UCSD-AML1 (cell line): ENCODE data around the gene OR51V1.

Experiments
- DNase-seq: peaks from one replicate; lab custom pipeline; 2025; ENCODE audit not compliant: unreplicated experiment; lab: John Stamatoyannopoulos, UW

OR51V1 gene

GRCh38 chr11:5231111-5231510, 30.6 kb upstream of the OR51V1 start:
- DNase-seq: no peak

DNA sequence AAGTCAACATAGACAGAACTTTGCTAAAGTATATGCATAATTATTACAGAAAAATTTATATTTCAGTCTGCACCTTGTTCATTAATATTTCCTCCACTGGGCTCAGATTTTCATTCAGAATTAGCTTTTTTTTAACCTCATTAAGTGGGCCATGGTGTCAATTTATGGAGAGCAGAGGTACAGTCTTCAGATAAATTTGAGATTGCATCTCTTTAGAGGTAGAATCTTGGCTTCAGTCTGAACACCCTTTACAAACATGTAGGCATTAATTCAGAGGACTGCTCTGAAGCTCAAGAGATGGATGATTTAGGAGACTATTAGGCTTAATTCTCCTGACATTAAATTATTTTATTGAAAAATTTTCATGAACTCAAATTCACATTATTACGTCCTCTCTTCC, 29.8 kb upstream of the OR51V1 start:
- no peak for DNase-seq

DNA sequence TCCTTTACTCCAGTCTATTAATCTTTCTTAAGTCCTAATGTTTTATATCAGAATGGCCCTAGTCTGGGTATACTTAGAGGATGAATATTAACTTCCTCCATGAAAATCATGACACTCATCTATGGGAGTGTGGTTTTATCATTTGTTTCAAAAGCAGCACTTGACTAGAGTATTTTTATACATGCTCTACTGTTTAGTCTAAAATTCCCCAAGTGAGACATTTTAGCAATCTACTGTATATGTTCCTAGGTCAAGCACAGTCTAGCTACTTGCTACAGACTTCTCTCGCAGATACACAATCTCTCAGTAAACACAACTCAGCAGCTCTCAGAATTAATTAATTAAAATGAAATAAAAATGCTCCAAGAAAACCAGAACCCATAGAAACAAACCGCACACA, 29.3 kb upstream of the OR51V1 start:
- no peak for DNase-seq

GRCh38 chr11:5229356-5229755, 28.9 kb upstream of the OR51V1 start:
- no peak for DNase-seq

- DNase-seq: no peak
Measured at GRCh38 chr11:5228124-5228523, 27.6 kb upstream of the OR51V1 start.

DNA sequence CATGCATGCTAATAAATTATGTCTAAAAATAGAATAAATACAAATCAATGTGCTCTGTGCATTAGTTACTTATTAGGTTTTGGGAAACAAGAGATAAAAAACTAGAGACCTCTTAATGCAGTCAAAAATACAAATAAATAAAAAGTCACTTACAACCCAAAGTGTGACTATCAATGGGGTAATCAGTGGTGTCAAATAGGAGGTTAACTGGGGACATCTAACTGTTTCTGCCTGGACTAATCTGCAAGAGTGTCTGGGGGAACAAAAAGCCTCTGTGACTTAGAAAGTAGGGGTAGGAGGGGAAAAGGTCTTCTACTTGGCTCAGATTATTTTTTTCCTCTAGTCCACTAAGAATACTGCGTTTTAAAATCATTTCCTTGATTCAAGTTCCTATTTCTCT, 27.2 kb upstream of the OR51V1 start:
- no peak for DNase-seq

DNA sequence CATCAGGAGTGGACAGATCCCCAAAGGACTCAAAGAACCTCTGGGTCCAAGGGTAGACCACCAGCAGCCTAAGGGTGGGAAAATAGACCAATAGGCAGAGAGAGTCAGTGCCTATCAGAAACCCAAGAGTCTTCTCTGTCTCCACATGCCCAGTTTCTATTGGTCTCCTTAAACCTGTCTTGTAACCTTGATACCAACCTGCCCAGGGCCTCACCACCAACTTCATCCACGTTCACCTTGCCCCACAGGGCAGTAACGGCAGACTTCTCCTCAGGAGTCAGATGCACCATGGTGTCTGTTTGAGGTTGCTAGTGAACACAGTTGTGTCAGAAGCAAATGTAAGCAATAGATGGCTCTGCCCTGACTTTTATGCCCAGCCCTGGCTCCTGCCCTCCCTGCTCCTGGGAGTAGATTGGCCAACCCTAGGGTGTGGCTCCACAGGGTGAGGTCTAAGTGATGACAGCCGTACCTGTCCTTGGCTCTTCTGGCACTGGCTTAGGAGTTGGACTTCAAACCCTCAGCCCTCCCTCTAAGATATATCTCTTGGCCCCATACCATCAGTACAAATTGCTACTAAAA, 26.3 kb upstream of the OR51V1 start, which contains the start of gene HBB:
Gene HBB, minus strand, starts transcription at position 340 of the 579 bp plus-strand sequence. Its CDS starts 50 bp downstream, at position 290.
- no peak for DNase-seq

- no peak for DNase-seq
Measured at GRCh38 chr11:5225480-5225871, 25.0 kb upstream of the OR51V1 start.

GRCh38 chr11:5224538-5225479, 24.3 kb upstream of the OR51V1 start:
- no peak for DNase-seq

GRCh38 chr11:5223686-5224085, 23.2 kb upstream of the OR51V1 start:
- no peak for DNase-seq

DNA sequence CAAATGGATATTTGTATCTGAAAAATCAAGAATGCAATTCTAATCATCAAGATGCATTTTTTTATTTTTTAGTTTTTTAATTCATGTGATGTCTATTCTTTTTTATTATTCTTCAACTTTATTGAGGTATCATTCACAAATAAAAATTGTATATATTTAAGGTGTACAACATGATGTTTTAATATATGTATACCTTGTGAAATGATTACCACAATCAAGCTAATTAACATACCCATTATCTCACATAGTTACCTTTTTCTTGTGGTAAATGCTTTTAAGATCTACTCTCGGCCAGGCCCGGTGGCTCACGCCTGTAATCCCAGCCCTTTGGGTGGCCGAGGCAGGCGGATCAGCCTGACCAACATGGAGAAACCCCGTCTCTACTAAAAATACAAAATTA, 22.7 kb upstream of the OR51V1 start:
- DNase-seq: no peak

- DNase-seq: no peak
Measured at GRCh38 chr11:5210376-5210885, 9.9 kb upstream of the OR51V1 start.

GRCh38 chr11:5204787-5205186, 4.3 kb upstream of the OR51V1 start:
- no peak for DNase-seq

- no peak for DNase-seq
Measured at GRCh38 chr11:5203366-5203765, 2.9 kb upstream of the OR51V1 start.

DNA sequence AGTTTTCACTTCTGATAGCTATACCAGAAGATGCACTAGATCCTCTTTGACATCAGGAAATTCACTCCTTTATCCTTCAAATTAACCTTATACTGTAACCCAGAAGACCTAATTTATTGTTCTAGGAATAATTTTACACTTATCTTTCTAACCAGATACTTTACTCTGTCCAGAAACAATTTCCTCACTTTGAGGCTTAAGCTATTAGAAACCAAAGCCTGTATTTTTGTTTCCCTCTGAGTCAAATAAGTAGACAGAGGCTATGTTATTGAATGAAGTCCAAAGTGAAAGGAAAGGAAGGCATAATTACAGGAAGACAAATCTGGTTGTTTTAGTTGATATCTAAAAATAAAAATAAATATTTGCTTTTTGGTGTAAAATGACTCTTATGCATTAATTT, 2.2 kb downstream of the OR51V1 start:
- DNase-seq: no peak

DNA sequence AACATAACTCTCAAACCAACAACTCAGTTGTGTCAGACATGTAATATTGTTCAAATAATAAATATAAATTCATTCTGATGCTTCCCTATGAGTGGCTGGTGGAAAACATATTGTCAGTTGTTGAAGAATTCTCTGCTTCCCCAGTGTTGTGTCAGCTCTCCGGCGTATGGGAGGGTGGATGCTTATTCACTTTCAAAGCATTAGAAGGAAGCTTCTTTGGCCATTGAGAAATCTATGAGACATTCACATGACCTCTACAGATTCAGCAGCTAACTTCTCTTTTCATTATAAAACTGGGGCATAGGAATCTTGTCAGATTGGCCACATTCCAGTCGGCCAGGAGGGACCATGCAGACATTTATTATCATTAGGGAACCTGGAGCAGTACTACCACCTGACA, 2.9 kb downstream of the OR51V1 start:
- DNase-seq: no peak

- DNase-seq: no peak
Measured at GRCh38 chr11:5196731-5197130, 3.8 kb downstream of the OR51V1 start.

DNA sequence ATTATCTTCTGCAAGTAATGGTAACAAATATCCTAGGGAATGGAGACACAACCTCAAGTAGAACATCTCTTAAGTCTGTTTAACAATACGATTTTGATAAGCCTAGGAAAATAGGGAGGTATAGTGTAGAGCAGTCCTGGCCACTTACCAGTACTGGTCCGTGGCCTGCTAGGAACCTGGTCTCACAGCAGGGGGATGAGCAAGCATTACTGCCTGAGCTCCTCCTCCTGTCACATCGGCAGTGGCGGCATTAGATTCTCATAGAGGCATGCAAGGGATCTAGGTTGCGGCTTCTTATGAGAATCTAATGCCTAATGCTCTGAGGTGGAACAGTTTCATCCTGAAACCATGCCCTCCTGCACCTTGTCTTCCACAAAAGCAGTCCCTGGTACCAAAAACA, 4.4 kb downstream of the OR51V1 start:
- no peak for DNase-seq

DNA sequence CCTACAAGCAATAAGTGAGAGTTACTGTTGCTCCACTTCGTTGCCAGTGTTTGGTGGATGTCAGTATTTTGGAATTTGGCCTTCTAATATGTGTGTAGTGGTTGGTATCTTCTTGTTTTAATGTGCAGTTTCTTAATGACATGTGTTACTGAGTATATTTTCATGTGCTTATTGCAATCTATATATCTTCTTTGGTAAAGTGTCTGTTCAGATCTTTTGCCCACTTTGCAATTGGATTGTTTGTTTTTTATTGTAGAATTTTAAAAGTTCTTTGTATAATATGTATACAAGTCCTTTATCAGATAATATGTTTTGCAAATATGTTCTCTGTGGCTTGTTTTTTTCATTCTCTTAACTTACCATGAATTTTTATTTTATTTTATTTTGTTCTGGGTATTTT, 7.7 kb downstream of the OR51V1 start:
- no peak for DNase-seq

DNA sequence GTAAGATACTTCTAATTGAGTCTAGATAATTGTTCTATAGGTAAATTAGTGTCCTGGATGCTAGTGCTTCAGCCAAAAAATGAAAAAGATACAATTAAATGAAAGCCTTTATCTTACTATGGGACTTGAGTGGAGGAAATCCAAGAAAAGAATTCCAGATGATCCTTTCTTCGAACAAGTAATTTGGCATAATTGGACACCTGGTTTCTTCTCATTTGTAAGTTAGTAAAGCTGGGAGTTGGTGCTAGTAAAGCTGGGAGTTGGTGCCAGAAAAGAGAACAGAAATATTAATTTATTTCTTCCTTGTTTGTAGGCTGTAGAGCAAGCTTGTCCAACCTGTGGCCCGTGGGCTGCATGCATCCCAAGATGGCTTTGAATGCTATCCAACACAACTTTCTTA, 12.3 kb downstream of the OR51V1 start:
- no peak for DNase-seq

GRCh38 chr11:5178046-5178837, 22.2 kb downstream of the OR51V1 start:
- DNase-seq: no peak

DNA sequence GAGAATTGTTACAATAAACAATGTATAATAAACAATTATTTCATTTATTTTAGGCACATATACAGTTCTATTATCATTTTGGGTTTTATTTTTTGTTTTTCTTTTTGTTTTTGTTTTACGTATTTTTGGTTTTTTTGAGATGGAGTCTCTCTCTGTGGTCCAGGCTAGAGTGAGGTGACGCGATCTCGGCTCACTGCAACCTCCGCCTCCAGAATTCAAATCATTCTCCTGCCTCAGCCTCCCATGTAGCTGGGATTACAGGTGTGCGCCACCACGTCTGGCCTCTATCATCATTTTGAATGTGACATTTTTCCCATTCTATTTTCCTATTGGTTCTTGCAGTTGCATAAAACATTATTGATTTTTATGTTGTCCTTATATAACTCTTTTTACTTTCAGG, 25.5 kb downstream of the OR51V1 start:
- no peak for DNase-seq
